Right lobe of liver (tissue), 4 donors: Measurements from ENCODE around the gene ATP1B1.

Experiments
- CTCF ChIP-seq, 4 donors: fragments of 200-600 bp in 3 of 4; fragments of 450-650 bp in 1 of 4; IDR thresholded peaks; one replicate each; pipeline versions ENCODE4 v1.5.1 to v1.8.0; 2016 to 2022; ENCODE audit warnings: antibody characterized with exemption in 4 of 4, mild to moderate bottlenecking in 2 of 4
- POLR2A ChIP-seq: fragments of 450-650 bp; IDR thresholded peaks from one replicate; pipeline ENCODE4 v1.6.1; 2017; ENCODE audit warnings: antibody characterized with exemption, mild to moderate bottlenecking
- donor health status: DM: no; HTN: no; CAD: no.
- donor health status: DM: no; HTN: no; CAD: no.
- donor health status: DM: no; HTN: yes; CAD: no.

GRCh38 chr1:169070958-169071357, 35.5 kb upstream of the ATP1B1 start:
- TF ChIP-seq POLR2A (no peak), CTCF (IDR thresholded peaks at IDR 0.05) (no peak)
